Measurements from ENCODE around the gene SF3B2. TPM values are rescaled to one million over a fixed set of nuclear protein-coding genes. Genes with fewer than 3 reads are reported as not detected.
"Not testable (repeated sequence)": the region's sequence is repeated elsewhere in the genome, so short reads cannot be mapped to it uniquely, and the experiment has no call there.

Gene SF3B2
- total RNA-seq, 1 experiment from 2014 or later: 300 TPM

DNA sequence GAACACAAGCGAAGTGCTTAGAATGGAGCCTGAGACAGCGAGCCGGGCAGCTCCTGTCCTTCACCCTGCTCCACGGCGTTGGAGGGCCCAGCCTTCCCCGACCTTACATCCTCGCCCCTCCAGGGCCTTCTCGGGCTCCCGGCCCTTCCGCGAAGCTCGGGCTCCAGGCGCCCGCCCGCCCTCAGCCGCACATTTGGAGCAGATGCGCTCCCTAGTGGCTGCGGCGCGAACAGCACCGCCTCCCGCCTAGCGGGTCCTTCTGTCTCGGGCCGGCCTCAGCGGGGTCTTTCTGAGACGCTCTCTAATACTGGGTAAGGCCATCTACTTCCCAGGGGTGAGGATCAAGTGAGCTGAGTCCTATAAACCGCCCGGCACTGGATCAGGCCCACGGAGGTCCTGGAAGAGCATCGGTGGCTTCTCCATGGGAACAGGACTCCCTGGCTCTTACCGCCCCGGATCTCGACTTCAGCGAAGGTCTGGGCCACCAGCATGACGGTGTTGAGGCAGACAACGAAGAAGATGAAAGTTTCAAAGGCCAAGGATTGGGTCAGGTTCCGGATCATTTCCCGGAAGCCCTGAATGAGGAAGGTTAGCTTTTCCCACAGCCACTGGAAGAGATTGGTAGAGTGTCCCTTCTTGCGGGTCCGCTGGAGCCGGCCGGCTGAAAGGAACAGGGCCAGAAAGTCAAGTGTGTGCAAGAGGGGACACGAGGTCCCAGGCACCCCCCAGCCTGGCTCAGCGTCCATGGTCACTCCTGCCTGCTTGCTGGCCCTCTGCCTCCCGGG lies 29.6 kb upstream of the SF3B2 start:
- Histone ChIP-seq H3K9me2 (ENCODE audit: insufficient read depth) (no peaks in the 10 kb centered on the region), H3K27ac (ENCODE audit: low read depth, low read length) (no peak overlapping the region; the same call in 1 of the 2 replicates), H3K4me2 (ENCODE audit: low read length) (peak overlapping the region; percentile 65), H3K36me3 (ENCODE audit: control insufficient read depth in 1 of 2, insufficient read depth in 2 of 2, low read length in 2 of 2) (no peaks in the 10 kb centered on the region), H3K9me3 (ENCODE audit: control insufficient read depth in 1 of 2, insufficient read depth in 1 of 2, low read depth in 1 of 2, low read length in 2 of 2) (no peaks in the 10 kb centered on the region), H2AFZ (ENCODE audit: low read depth, low read length, poor library complexity, severe bottlenecking) (no peak overlapping the region), H3K79me2 (ENCODE audit: insufficient read depth, low read length) (no peaks in the 10 kb centered on the region), H3K27me3 (ENCODE audit: insufficient read depth, low read length) (no peaks in the 10 kb centered on the region), H4K20me1 (ENCODE audit: insufficient read depth) (no peaks in the 10 kb centered on the region), H3K9ac (ENCODE audit: low read length) (peak overlapping the region; percentile 12; the same call in 1 of the 2 replicates), H3K4me1 (ENCODE audit: control insufficient read depth in 1 of 2, insufficient read depth in 2 of 2, low read length in 2 of 2) (peaks cover 14 to 47% of the 10 kb centered on the region in 2 experiments), H3K4me3 (replicated peaks in 1 of 2; ENCODE audit: low read depth in 1 of 2, low read length in 2 of 2) (0 out of 4 replicates have a peak overlapping the region, but pooled peaks of 1 of the 2 experiments have one; percentile 13)
- intact Hi-C loops (cut with micrococcal nuclease): no loop called here
- TF ChIP-seq SIN3A (IDR thresholded peaks at IDR 0.05; ENCODE audit: low read depth) (no peak), EZH2phosphoT487 (IDR thresholded peaks at IDR 0.05; ENCODE audit: borderline replicate concordance) (no peak), POLR2AphosphoS5 (IDR thresholded peaks at IDR 0.05; ENCODE audit: low read depth, low read length) (peak; percentile 37; the same call in 1 of the 2 replicates), CEBPB (IDR thresholded peaks at IDR 0.05; ENCODE audit: low read depth) (no peak), CBX3 (IDR thresholded peaks at IDR 0.05; ENCODE audit: low read depth) (no peak), JUND (IDR thresholded peaks at IDR 0.05) (no peak), ZFX (IDR thresholded peaks at IDR 0.05) (no peak), FOSL1 (IDR thresholded peaks at IDR 0.05; ENCODE audit: low read depth) (no peak), SP1 (IDR thresholded peaks at IDR 0.05; ENCODE audit: low read depth) (no peak), RAD21 (IDR thresholded peaks at IDR 0.05; ENCODE audit: low read depth) (no peak), CTCF (IDR thresholded peaks at IDR 0.05 in 2 of 3, conservative IDR thresholded peaks at IDR 0.05 in 1 of 3; ENCODE audit: borderline replicate concordance in 1 of 3, insufficient read depth in 1 of 3, low read depth in 2 of 3, low read length in 2 of 3) (peak in 2 of 3 experiments; percentile 90 to 91; a peak in 4 of 6 replicates)
- ChIA-PET CTCF (interaction anchor here (0.9 to 3.0 kb wide), 10 partner anchors 9 to 138 kb away, joined by 3 to 22 read pairs (median 5); partner anchors contain the start of genes BANF1, CST6, EIF1AD and SF3B2), RAD21 (ENCODE audit: low non-redundant PET in 1 of 2, low total read pairs in 2 of 2, uncharacterized antibody in 2 of 2, unreplicated experiment in 2 of 2) (interaction anchor here in 1 of 2 experiments (1.2 kb wide), 1 partner anchor 137 kb away, joined by 3 read pairs; no protein-coding TSS in a partner anchor), POLR2A (interaction anchor here (1.9 to 2.8 kb wide), 2 partner anchors 11 to 20 kb away, joined by 4 to 10 read pairs; partner anchors contain the start of genes BANF1 and CST6)
- BruUV-seq (replicated peaks): no TSS peak
- no peak for DNase-seq (ENCODE audit: low read depth, low spot score)
- peak; percentile 81 for ATAC-seq

GRCh38 chr11:66023186-66023440 lies 29.1 kb upstream of the SF3B2 start:
- H3K4me3 ChIP-seq (replicated peaks in 1 of 2; ENCODE audit: low read depth in 1 of 2, low read length in 2 of 2); DNase-seq (ENCODE audit: low read depth, low spot score); RAD21 ChIA-PET (ENCODE audit: low non-redundant PET in 1 of 2, low total read pairs in 2 of 2, uncharacterized antibody in 2 of 2, unreplicated experiment in 2 of 2); H3K27me3 ChIP-seq (ENCODE audit: insufficient read depth, low read length); ATAC-seq; POLR2A ChIA-PET; H3K9me2 ChIP-seq (ENCODE audit: insufficient read depth); intact Hi-C loops (cut with micrococcal nuclease); BruUV-seq (replicated peaks); H2AFZ ChIP-seq (ENCODE audit: low read depth, low read length, poor library complexity, severe bottlenecking); H3K36me3 ChIP-seq (ENCODE audit: control insufficient read depth in 1 of 2, insufficient read depth in 2 of 2, low read length in 2 of 2); H3K27ac ChIP-seq (ENCODE audit: low read depth, low read length); H3K9ac ChIP-seq (ENCODE audit: low read length); H3K79me2 ChIP-seq (ENCODE audit: insufficient read depth, low read length); H3K4me2 ChIP-seq (ENCODE audit: low read length); H4K20me1 ChIP-seq (ENCODE audit: insufficient read depth); H3K9me3 ChIP-seq (ENCODE audit: control insufficient read depth in 1 of 2, insufficient read depth in 1 of 2, low read depth in 1 of 2, low read length in 2 of 2): not testable (repeated sequence)
- CTCF ChIA-PET: interaction anchor here (1.4 to 3.0 kb wide), 5 partner anchors 8 to 31 kb away, joined by 4 to 14 read pairs (median 5); partner anchors contain the start of gene SF3B2
- H3K4me1 ChIP-seq (ENCODE audit: control insufficient read depth in 1 of 2, insufficient read depth in 2 of 2, low read length in 2 of 2): peaks cover 14 to 46% of the 10 kb centered on the region in 2 experiments
